ENCODE results near the gene INHBB. TPM values are rescaled to one million over a fixed set of nuclear protein-coding genes. Genes with fewer than 3 reads are reported as not detected.

Gene INHBB
- total RNA-seq, 1 donor from 2014 or later, result 0.23 TPM

GRCh38 chr2:120396861-120397811, 51.2 kb downstream of the INHBB start:
- no peak for DNase-seq (ENCODE audit: low read depth)
- TF ChIP-seq, protein P1, sequence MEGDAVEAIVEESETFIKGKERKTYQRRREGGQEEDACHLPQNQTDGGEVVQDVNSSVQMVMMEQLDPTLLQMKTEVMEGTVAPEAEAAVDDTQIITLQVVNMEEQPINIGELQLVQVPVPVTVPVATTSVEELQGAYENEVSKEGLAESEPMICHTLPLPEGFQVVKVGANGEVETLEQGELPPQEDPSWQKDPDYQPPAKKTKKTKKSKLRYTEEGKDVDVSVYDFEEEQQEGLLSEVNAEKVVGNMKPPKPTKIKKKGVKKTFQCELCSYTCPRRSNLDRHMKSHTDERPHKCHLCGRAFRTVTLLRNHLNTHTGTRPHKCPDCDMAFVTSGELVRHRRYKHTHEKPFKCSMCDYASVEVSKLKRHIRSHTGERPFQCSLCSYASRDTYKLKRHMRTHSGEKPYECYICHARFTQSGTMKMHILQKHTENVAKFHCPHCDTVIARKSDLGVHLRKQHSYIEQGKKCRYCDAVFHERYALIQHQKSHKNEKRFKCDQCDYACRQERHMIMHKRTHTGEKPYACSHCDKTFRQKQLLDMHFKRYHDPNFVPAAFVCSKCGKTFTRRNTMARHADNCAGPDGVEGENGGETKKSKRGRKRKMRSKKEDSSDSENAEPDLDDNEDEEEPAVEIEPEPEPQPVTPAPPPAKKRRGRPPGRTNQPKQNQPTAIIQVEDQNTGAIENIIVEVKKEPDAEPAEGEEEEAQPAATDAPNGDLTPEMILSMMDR (conservative IDR thresholded peaks at IDR 0.05; ENCODE audit: low read depth, low read length), result no peak
- H3K4me3 ChIP-seq (ENCODE audit: low read depth, low read length), result no peak overlapping the region

- no peak overlapping the region for H3K4me3 ChIP-seq (ENCODE audit: low read depth, low read length)
- DNase-seq (ENCODE audit: low read depth), result no peak
- TF ChIP-seq, protein P1 (conservative IDR thresholded peaks at IDR 0.05; ENCODE audit: low read depth, low read length), result no peak
Measured at GRCh38 chr2:120398051-120398995, 52.4 kb downstream of the INHBB start.

DNA sequence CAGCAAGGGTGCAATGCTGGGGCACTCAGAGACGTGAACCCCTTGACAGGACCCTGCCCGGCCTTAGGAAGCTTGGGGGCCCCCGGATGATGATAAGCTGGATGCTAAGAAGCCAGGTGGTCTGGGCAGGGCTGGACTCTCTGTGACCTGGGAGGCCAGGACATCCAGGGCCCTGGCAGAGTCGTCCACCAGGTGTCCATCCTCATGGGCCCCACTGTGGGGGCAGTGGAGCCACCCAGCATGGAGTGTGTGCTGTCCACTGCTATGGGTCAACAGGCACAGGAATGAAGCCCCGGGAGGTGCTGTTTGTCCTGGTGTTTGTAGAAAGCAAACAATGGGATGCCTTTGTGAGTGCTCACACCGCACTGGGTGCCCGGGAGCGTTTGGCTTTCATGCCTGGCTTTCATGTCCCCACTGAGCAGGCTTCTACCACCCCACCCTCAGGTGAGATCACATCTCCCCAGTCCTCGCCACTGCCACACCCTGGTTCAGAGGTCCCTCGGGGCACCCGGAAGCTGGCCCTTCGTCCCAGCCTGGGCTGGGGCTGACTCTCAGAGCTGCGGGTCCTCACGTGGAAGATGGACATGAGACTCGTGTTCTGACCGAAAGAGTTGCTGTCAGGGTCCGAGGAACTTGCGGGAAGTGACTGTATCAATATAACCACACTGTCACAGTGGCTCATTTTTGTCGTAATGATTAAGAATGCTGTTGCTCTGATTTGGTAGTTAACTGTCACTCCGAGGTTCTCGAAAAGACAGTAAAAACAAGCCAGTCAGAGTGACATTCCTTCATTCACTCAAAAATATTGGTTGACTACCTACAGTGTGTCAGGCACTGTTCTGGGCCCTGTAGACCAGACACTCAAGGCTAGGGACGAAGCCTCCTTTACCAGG, 53.3 kb downstream of the INHBB start:
- DNase-seq (ENCODE audit: low read depth), result peak; percentile 29
- H3K4me3 ChIP-seq (ENCODE audit: low read depth, low read length), result no peak overlapping the region
- TF ChIP-seq, protein P1 (conservative IDR thresholded peaks at IDR 0.05; ENCODE audit: low read depth, low read length), result no peak

GRCh38 chr2:120399889-120400240, 53.9 kb downstream of the INHBB start:
- TF ChIP-seq, protein P1 (conservative IDR thresholded peaks at IDR 0.05; ENCODE audit: low read depth, low read length), result no peak
- no peak overlapping the region for H3K4me3 ChIP-seq (ENCODE audit: low read depth, low read length)
- DNase-seq (ENCODE audit: low read depth), result no peak

GRCh38 chr2:120400551-120400950, 54.6 kb downstream of the INHBB start:
- no peak for DNase-seq (ENCODE audit: low read depth)
- TF ChIP-seq, protein P1 (conservative IDR thresholded peaks at IDR 0.05; ENCODE audit: low read depth, low read length), result no peak
- no peak overlapping the region for H3K4me3 ChIP-seq (ENCODE audit: low read depth, low read length)

Other genes starting within 250 kb of the INHBB start
- gene TMEM185B, start 122.7 kb upstream of the INHBB start, total RNA-seq, result 30.4 and 32.6 TPM in 2 replicates
- 55.8 and 56.0 TPM in 2 replicates for gene RALB, start 93.3 kb upstream of the INHBB start, total RNA-seq

Measured in epithelial cell of proximal tubule (primary cell).